H1 (cell line): Measurements from ENCODE around the gene BTG2.
A peak's percentile ranks its signal among the peaks of the same experiment; 100 is the strongest.

Source experiments
- CEBPB ChIP-seq: IDR thresholded peaks from 2 replicates; pipeline ENCODE4 v1.6.1; 2012; ENCODE audit warnings: low read depth, low read length
- CTCF ChIP-seq, 3 experiments: IDR thresholded peaks; 1 replicate in 2 of 3; 2 replicates in 1 of 3; pipeline versions ENCODE4 v1.5.1 to v1.6.1; 2011; ENCODE audit warnings: low read length in 3 of 3, mild to moderate bottlenecking in 3 of 3, inconsistent platforms in 2 of 3, low read depth in 1 of 3, moderate library complexity in 1 of 3; ENCODE audit not compliant: insufficient read depth in 1 of 3; ENCODE audit errors: control extremely low read depth in 1 of 3
- EP300 ChIP-seq, 2 experiments: IDR thresholded peaks; 1 replicate in 1 of 2; 2 replicates in 1 of 2; pipeline ENCODE4 v1.6.1; 2011 to 2012; ENCODE audit warnings: low read depth in 2 of 2, low read length in 2 of 2, mild to moderate bottlenecking in 2 of 2, borderline replicate concordance in 1 of 2, inconsistent platforms in 1 of 2, moderate library complexity in 1 of 2
- GTF2F1 ChIP-seq: IDR thresholded peaks from 2 replicates; pipeline ENCODE4 v1.6.1; 2012; ENCODE audit warnings: low read depth, low read length, improper control_type of control experiment, borderline replicate concordance
- HDAC2 ChIP-seq, 2 experiments: fragments of 300-600 bp in 1 of 2; sonication (generic) in 1 of 2; IDR thresholded peaks; 2 replicates each; pipeline ENCODE4 v1.6.1; 2011 to 2012; ENCODE audit warnings: low read depth in 2 of 2, low read length in 2 of 2, mild to moderate bottlenecking in 2 of 2, moderate library complexity in 2 of 2, borderline replicate concordance in 1 of 2, inconsistent platforms in 1 of 2
- POLR2A ChIP-seq, 2 experiments: IDR thresholded peaks; 1 replicate in 1 of 2; 2 replicates in 1 of 2; pipeline ENCODE4 v1.6.1; 2011; ENCODE audit warnings: low read depth in 2 of 2, low read length in 2 of 2, mild to moderate bottlenecking in 2 of 2; ENCODE audit errors: control extremely low read depth in 1 of 2
- TBP ChIP-seq: IDR thresholded peaks from 2 replicates; pipeline ENCODE4 v1.6.1; 2011; ENCODE audit warnings: low read depth, low read length, improper control_type of control experiment
- TEAD4 ChIP-seq: IDR thresholded peaks from 2 replicates; pipeline ENCODE4 v1.6.1; 2012; ENCODE audit warnings: low read depth, low read length, inconsistent platforms, mixed read lengths
- TF ChIP-seq, protein P1 (sequence below): IDR thresholded peaks from 2 replicates; pipeline ENCODE4 v1.6.1; 2012; ENCODE audit warnings: inconsistent platforms

DNA sequence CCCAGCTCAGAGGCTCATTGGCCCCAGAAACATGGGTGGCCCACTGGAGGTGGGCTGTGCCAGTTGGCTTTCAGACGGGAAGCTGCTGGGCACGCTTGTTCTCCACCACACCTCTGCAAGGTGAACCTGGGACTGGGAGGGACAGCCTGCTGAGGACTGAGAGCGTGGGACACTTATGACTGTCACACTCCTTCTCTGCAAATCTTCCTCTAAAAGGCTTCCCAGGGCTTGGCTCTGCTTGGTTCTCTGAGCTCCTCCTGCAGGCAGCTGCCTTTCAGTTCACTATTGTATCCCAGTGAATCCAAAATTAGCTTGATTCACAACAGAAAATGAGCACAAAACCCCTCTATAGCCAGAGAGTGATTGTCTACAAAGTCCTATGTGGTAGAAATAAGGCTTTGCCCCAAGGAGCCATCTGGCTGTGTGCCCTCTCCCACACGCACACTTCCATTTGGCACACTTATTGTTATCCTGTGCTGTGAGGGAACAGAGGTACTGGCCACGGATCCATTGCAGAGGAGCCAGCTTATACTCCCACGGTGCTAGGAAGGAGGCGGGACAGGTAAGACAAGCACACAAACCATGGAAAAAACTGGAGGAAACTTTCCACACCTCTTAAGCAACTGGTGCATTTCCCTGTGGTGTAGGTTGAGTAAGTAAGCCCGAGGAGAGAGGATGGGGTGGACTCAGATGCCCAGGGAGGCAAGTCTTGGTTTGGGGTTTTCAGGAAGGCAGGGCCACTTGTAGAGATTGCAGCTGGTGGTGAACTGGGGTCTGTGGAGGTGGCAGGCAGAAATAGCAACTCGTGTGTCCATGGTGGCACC, 18.9 kb upstream of the BTG2 start:
- TF ChIP-seq CTCF (IDR thresholded peaks at IDR 0.05; ENCODE audit: control extremely low read depth in 1 of 3, insufficient read depth in 1 of 3, low read depth in 1 of 3, low read length in 3 of 3), result peak in 1 of 3 experiments; percentile 2; a peak in 1 of 4 replicates
- no peak for TF ChIP-seq GTF2F1
- TF ChIP-seq POLR2A (IDR thresholded peaks at IDR 0.05; ENCODE audit: control extremely low read depth in 1 of 2, low read depth in 2 of 2, low read length in 2 of 2), result no peak
- TF ChIP-seq, protein P1, sequence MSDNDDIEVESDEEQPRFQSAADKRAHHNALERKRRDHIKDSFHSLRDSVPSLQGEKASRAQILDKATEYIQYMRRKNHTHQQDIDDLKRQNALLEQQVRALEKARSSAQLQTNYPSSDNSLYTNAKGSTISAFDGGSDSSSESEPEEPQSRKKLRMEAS, result no peak
- no peak for TF ChIP-seq EP300 (IDR thresholded peaks at IDR 0.05; ENCODE audit: borderline replicate concordance in 1 of 2, low read depth in 2 of 2, low read length in 2 of 2)
- no peak for TF ChIP-seq TBP
- no peak for TF ChIP-seq CEBPB
- TF ChIP-seq TEAD4, result no peak
- no peak for TF ChIP-seq HDAC2 (IDR thresholded peaks at IDR 0.05; ENCODE audit: borderline replicate concordance in 1 of 2, low read depth in 2 of 2, low read length in 2 of 2)
